NB4 (cell line): ENCODE results near the gene TENM4.

Experiments
- CTCF ChIP-seq: IDR thresholded peaks from one replicate; pipeline ENCODE4 v1.5.1; 2012; ENCODE audit warnings: low read depth, low read length
- POLR2A ChIP-seq: IDR thresholded peaks from 2 replicates; pipeline ENCODE4 v1.6.1; 2011; ENCODE audit warnings: mild to moderate bottlenecking; ENCODE audit not compliant: insufficient read length; ENCODE audit errors: extremely low read depth

- no peak for TF ChIP-seq CTCF
- TF ChIP-seq POLR2A = no peak
Observed at GRCh38 chr11:79236541-79236971, 204.3 kb downstream of the TENM4 start.
